SU-DHL-6 (cell line): ENCODE measurements around the gene DMBX1.

Experiments used
- H2AFZ ChIP-seq: fragments of 200-600 bp; sonication (generic); 2 replicates; pipeline ENCODE4 v1.6.1; 2014; ENCODE audit warnings: low read depth, mild to moderate bottlenecking, moderate library complexity, mixed read lengths, antibody characterized with exemption, low read length; ENCODE audit not compliant: severe bottlenecking
- H3F3A ChIP-seq: fragments of 200-600 bp; shearing (Covaris generic); 2 replicates; pipeline ENCODE4 v1.6.0; 2016; ENCODE audit warnings: antibody characterized with exemption, mild to moderate bottlenecking; ENCODE audit not compliant: insufficient read depth
- H3K27ac ChIP-seq: fragments of 200-600 bp; sonication (generic); 2 replicates; pipeline ENCODE4 v1.5.1; 2016; ENCODE audit warnings: low read depth, mild to moderate bottlenecking, low read length, moderate library complexity, mixed read lengths
- H3K27me3 ChIP-seq: fragments of 200-600 bp; sonication (generic), shearing (Covaris generic); 2 replicates; pipeline ENCODE4 v1.6.0; 2014; ENCODE audit warnings: mild to moderate bottlenecking, low read length
- H3K36me3 ChIP-seq: fragments of 200-600 bp; sonication (generic); 2 replicates; pipeline ENCODE4 v1.6.1; 2014; ENCODE audit warnings: mild to moderate bottlenecking, low read length, mixed read lengths
- H3K4me2 ChIP-seq: fragments of 300-600, 200-600 bp; shearing (Covaris generic), sonication (generic); 2 replicates; pipeline ENCODE4 v1.6.0; 2014; ENCODE audit warnings: low read length, low read depth, mild to moderate bottlenecking; ENCODE audit not compliant: poor library complexity, severe bottlenecking
- H3K4me3 ChIP-seq: fragments of 200-600 bp; sonication (generic); 2 replicates; pipeline ENCODE4 v1.5.1; 2014; ENCODE audit warnings: antibody characterized with exemption, low read length, mild to moderate bottlenecking, mixed read lengths; ENCODE audit not compliant: insufficient read depth, poor library complexity, severe bottlenecking
- H3K79me2 ChIP-seq: fragments of 200-600 bp; sonication (generic); 2 replicates; pipeline ENCODE4 v1.6.1; 2014; ENCODE audit warnings: mild to moderate bottlenecking, low read length, moderate library complexity; ENCODE audit not compliant: insufficient read depth
- H3K9ac ChIP-seq: fragments of 200-600 bp; sonication (generic); 2 replicates; pipeline ENCODE4 v1.7.0; 2014; ENCODE audit warnings: mild to moderate bottlenecking, low read length
- H3K9me2 ChIP-seq: fragments of 200-600 bp; sonication (generic); replicated peaks from 2 replicates; pipeline ENCODE4 v1.6.1; 2014; ENCODE audit warnings: low read length; ENCODE audit not compliant: insufficient read depth
- H3K9me3 ChIP-seq: fragments of 200-600 bp; sonication (generic); 2 replicates; pipeline ENCODE4 v1.6.1; 2014; ENCODE audit warnings: low read length, mixed read lengths; ENCODE audit not compliant: insufficient read depth
- H4K20me1 ChIP-seq: fragments of 200-600 bp; sonication (generic); 2 replicates; pipeline ENCODE4 v1.6.1; 2014; ENCODE audit warnings: low read depth, mild to moderate bottlenecking, antibody characterized with exemption, low read length, moderate library complexity, mixed read lengths
- CTCF ChIP-seq: fragments of 200-600 bp; sonication (generic); IDR thresholded peaks from one replicate; pipeline ENCODE4 v1.5.1; 2017; ENCODE audit warnings: antibody characterized with exemption, mild to moderate bottlenecking, low read length, moderate library complexity; ENCODE audit not compliant: insufficient read depth, poor library complexity, severe bottlenecking
- EZH2phosphoT487 ChIP-seq: fragments of 200-600 bp; sonication (generic), shearing (Covaris generic); conservative IDR thresholded peaks from 2 replicates; pipeline ENCODE4 v1.6.1; 2018; ENCODE audit warnings: mild to moderate bottlenecking, antibody characterized with exemption, low read length, moderate library complexity, mixed read lengths

The DMBX1 gene

GRCh38 chr1:46455951-46456350 is 33.7 kb upstream of the DMBX1 start:
- no peaks in the 10 kb centered on the region for H3K9me3 ChIP-seq
- H3K9me2 ChIP-seq = no peaks in the 10 kb centered on the region
- H3K36me3 ChIP-seq = no peaks in the 10 kb centered on the region
- no peak overlapping the region for H3K9ac ChIP-seq
- no peak overlapping the region for H3K4me3 ChIP-seq
- no peaks in the 10 kb centered on the region for H4K20me1 ChIP-seq
- no peak overlapping the region for H3K4me2 ChIP-seq
- H2AFZ ChIP-seq = no peak overlapping the region
- no peak for TF ChIP-seq EZH2phosphoT487
- TF ChIP-seq CTCF = no peak
- H3K27ac ChIP-seq = no peak overlapping the region
- no peaks in the 10 kb centered on the region for H3F3A ChIP-seq
- no peaks in the 10 kb centered on the region for H3K79me2 ChIP-seq
- H3K27me3 ChIP-seq = no peaks in the 10 kb centered on the region

GRCh38 chr1:46456411-46456963 is 33.1 kb upstream of the DMBX1 start:
- no peak overlapping the region for H3K4me3 ChIP-seq
- H2AFZ ChIP-seq = no peak overlapping the region
- no peaks in the 10 kb centered on the region for H3K79me2 ChIP-seq
- no peak overlapping the region for H3K27ac ChIP-seq
- no peaks in the 10 kb centered on the region for H3K36me3 ChIP-seq
- no peaks in the 10 kb centered on the region for H3K9me2 ChIP-seq
- TF ChIP-seq EZH2phosphoT487 = no peak
- TF ChIP-seq CTCF = no peak
- H3K9ac ChIP-seq = no peak overlapping the region
- H3F3A ChIP-seq = no peaks in the 10 kb centered on the region
- H4K20me1 ChIP-seq = no peaks in the 10 kb centered on the region
- no peaks in the 10 kb centered on the region for H3K27me3 ChIP-seq
- H3K9me3 ChIP-seq = no peaks in the 10 kb centered on the region
- no peak overlapping the region for H3K4me2 ChIP-seq

GRCh38 chr1:46457178-46457577 is 32.5 kb upstream of the DMBX1 start:
- no peaks in the 10 kb centered on the region for H3K9me3 ChIP-seq
- H3K4me2 ChIP-seq = no peak overlapping the region
- H3K4me3 ChIP-seq = no peak overlapping the region
- no peaks in the 10 kb centered on the region for H3K27me3 ChIP-seq
- no peaks in the 10 kb centered on the region for H3K9me2 ChIP-seq
- no peak overlapping the region for H3K9ac ChIP-seq
- no peak overlapping the region for H3K27ac ChIP-seq
- H3K36me3 ChIP-seq = no peaks in the 10 kb centered on the region
- no peak overlapping the region for H2AFZ ChIP-seq
- H3F3A ChIP-seq = no peaks in the 10 kb centered on the region
- no peaks in the 10 kb centered on the region for H4K20me1 ChIP-seq
- TF ChIP-seq CTCF (no peak), EZH2phosphoT487 (no peak)
- H3K79me2 ChIP-seq = no peaks in the 10 kb centered on the region
